ENCODE measurements around the gene BTBD8. TPM values are rescaled to one million over a fixed set of nuclear protein-coding genes. Genes with fewer than 3 reads are reported as not detected.
A peak's percentile ranks its signal among the peaks of the same experiment; 100 is the strongest.

BTBD8 gene
- total RNA-seq (2012; rRNA removed) (2.0 and 3.6 TPM in 2 replicates), polyA plus RNA-seq (2012; rRNA removed) (0.62 and 0.94 TPM in 2 replicates), Bru-seq, nascent RNA (percentile 63 among the genes with signal in this experiment), BruChase-seq, experiment 1, labeled RNA remaining after a 6-hour chase (percentile 60 among the genes with signal in this experiment), BruChase-seq, experiment 2, labeled RNA remaining after a 2-hour chase (percentile 65 among the genes with signal in this experiment)
- polyA plus RNA-seq (2012; cell fraction: cytosol; rRNA removed) = 0.16 and 0.24 TPM in 2 replicates
- polyA plus RNA-seq (2012; cell fraction: nucleus; rRNA removed; ENCODE audit: low replicate concordance) = 0.33 and 2.4 TPM in 2 replicates
- long read RNA-seq, partial matches to known transcripts = 12 of 17 reads
- long read RNA-seq, other reads (novel, unspliced or antisense) = 5 of 17 reads

- Histone ChIP-seq H4K91ac (ENCODE audit: insufficient read depth, low read depth, low read length) (peak within 1 kb of the TSS; percentile 53; the same call in 1 of the 2 replicates), H2BK15ac (ENCODE audit: low read depth, low read length) (peak within 1 kb of the TSS; percentile 59; the same call in 1 of the 3 replicates), H3K9me1 (ENCODE audit: insufficient read depth, low read length) (no peaks in the 10 kb centered on the region), H3K79me1 (ENCODE audit: low read depth in 1 of 2, low read length in 2 of 2) (peaks cover 0 to 10% of the 10 kb centered on the region in 2 experiments; a peak in 1 of 4 replicates), H3K4me2 (ENCODE audit: low read depth, low read length) (peak within 1 kb of the TSS; percentile 81), H3K56ac (ENCODE audit: extremely low read depth, insufficient read depth, low read length) (peak within 1 kb of the TSS; percentile 57), H2AFZ (replicated peaks; ENCODE audit: low read length, poor library complexity) (peak within 1 kb of the TSS; percentile 91), H3K18ac (ENCODE audit: low read depth, low read length) (no peak within 1 kb of the TSS; the same call in none of the 2 replicates), H3K9me3 (ENCODE audit: control insufficient read depth, insufficient read depth, low read length) (peaks cover under 1% of the 10 kb centered on the region), H2BK20ac (ENCODE audit: low read depth, low read length) (no peak within 1 kb of the TSS), H3K36me3 (ENCODE audit: control insufficient read depth, insufficient read depth, low read length) (no peaks in the 10 kb centered on the region), H2AK5ac (ENCODE audit: low read depth, low read length) (no peak within 1 kb of the TSS), H2BK120ac (ENCODE audit: low read depth, low read length) (peak within 1 kb of the TSS; percentile 52; the same call in 1 of the 2 replicates), H3K23ac (ENCODE audit: low read depth, low read length) (no peak within 1 kb of the TSS), H3K27ac (ENCODE audit: insufficient read depth, low read length) (peak within 1 kb of the TSS; percentile 55), H3K4me3 (ENCODE audit: insufficient read depth, low read depth, low read length) (peak within 1 kb of the TSS; percentile 77), H4K8ac (ENCODE audit: low read depth in 2 of 2, low read length in 2 of 2) (peak within 1 kb of the TSS; percentile 88 to 92), H3K27me3 (ENCODE audit: control insufficient read depth, insufficient read depth, low read length) (no peaks in the 10 kb centered on the region), H3K9ac (ENCODE audit: low read depth, low read length) (peak within 1 kb of the TSS; percentile 63), H2BK5ac (ENCODE audit: low read depth, low read length, poor library complexity, severe bottlenecking) (peak within 1 kb of the TSS; percentile 22), H3K4ac (ENCODE audit: low read depth, low read length) (peak within 1 kb of the TSS; percentile 62), H3K4me1 (ENCODE audit: control insufficient read depth, insufficient read depth, low read length) (no peaks in the 10 kb centered on the region), H3K14ac (replicated peaks; ENCODE audit: low read depth, low read length) (peak within 1 kb of the TSS; percentile 84), H4K20me1 (ENCODE audit: insufficient read depth, low read length) (no peaks in the 10 kb centered on the region), H2AK9ac (replicated peaks; ENCODE audit: low read depth, low read length, poor library complexity) (peak within 1 kb of the TSS; percentile 35), H4K5ac (ENCODE audit: low read depth, low read length) (peak within 1 kb of the TSS; percentile 38)
- intact Hi-C loops (cut with micrococcal nuclease) = no loop called here
- ATAC-seq (ENCODE audit: low read depth) (peak; percentile 98), DNase-seq (peak; percentile 71)
- 0% methylated on average over 12 of the region's 55 CpGs; no CpG with 5 or more reads in 1 of the 2 experiments for WGBS, 2 experiments (ENCODE audit: extremely low coverage in 2 of 2, insufficient read length in 1 of 2)
- ChIA-PET POLR2A (ENCODE audit: unreplicated experiment) (no interaction called here), CTCF (interaction anchor here (0.6 to 0.7 kb wide), 3 partner anchors 35 to 211 kb away, joined by 4 to 11 read pairs (median 4); no protein-coding TSS in a partner anchor)
- dilution Hi-C loops (cut with HindIII; ENCODE audit: low sequenced_read_pairs, unreplicated experiment) = no loop called here
- in situ Hi-C loops (cut with MboI; ENCODE audit: low sequenced_read_pairs) = no loop called here
- BruUV-seq (replicated peaks) = no TSS peak
- TF ChIP-seq SMC3 (IDR thresholded peaks at IDR 0.05; ENCODE audit: low read depth, low read length) (no peak), CEBPB (IDR thresholded peaks at IDR 0.05; ENCODE audit: low read depth, low read length) (no peak), MXI1 (IDR thresholded peaks at IDR 0.05; ENCODE audit: borderline replicate concordance, low read depth, low read length) (peak; percentile 43; the same call in 1 of the 2 replicates), BHLHE40 (IDR thresholded peaks at IDR 0.05; ENCODE audit: low read depth, low read length) (0 out of 2 replicates have a peak, but pooled peaks have one; percentile 23), MAZ (IDR thresholded peaks at IDR 0.05; ENCODE audit: borderline replicate concordance, low read depth, low read length) (peak; percentile 19; the same call in 1 of the 2 replicates), USF2 (IDR thresholded peaks at IDR 0.05; ENCODE audit: low read depth, low read length) (no peak), ELK1 (IDR thresholded peaks at IDR 0.05; ENCODE audit: borderline replicate concordance, low read depth, low read length) (no peak), RCOR1 (IDR thresholded peaks at IDR 0.05; ENCODE audit: insufficient replicate concordance, low read length) (no peak), POLR2A (IDR thresholded peaks at IDR 0.05; ENCODE audit: low read depth, low read length) (no peak), MAFK (IDR thresholded peaks at IDR 0.05; ENCODE audit: low read depth, low read length) (no peak)
- TF ChIP-seq, protein P1, sequence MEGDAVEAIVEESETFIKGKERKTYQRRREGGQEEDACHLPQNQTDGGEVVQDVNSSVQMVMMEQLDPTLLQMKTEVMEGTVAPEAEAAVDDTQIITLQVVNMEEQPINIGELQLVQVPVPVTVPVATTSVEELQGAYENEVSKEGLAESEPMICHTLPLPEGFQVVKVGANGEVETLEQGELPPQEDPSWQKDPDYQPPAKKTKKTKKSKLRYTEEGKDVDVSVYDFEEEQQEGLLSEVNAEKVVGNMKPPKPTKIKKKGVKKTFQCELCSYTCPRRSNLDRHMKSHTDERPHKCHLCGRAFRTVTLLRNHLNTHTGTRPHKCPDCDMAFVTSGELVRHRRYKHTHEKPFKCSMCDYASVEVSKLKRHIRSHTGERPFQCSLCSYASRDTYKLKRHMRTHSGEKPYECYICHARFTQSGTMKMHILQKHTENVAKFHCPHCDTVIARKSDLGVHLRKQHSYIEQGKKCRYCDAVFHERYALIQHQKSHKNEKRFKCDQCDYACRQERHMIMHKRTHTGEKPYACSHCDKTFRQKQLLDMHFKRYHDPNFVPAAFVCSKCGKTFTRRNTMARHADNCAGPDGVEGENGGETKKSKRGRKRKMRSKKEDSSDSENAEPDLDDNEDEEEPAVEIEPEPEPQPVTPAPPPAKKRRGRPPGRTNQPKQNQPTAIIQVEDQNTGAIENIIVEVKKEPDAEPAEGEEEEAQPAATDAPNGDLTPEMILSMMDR (conservative IDR thresholded peaks at IDR 0.05; ENCODE audit: low read depth, low read length) = no peak
Measured at GRCh38 chr1:92080128-92080985, at the start of gene BTBD8. Gene BTBD8, plus strand, starts transcription at chr1:92080345. Its CDS starts 227 bp downstream, at chr1:92080572.

Measured in IMR-90 (cell line).